Hematopoietic multipotent progenitor cell treated with erythropoietin and hydrocortisone succinate and interleukin-3 and kit ligand, for 17 days (in vitro differentiated cells): ENCODE data around the gene UBE2L5.

Source experiments
- DNase-seq: peaks from one replicate; pipeline ENCODE4 v3.0.0-alpha.2; 2015; ENCODE audit warnings: low spot score

UBE2L5 gene

DNA sequence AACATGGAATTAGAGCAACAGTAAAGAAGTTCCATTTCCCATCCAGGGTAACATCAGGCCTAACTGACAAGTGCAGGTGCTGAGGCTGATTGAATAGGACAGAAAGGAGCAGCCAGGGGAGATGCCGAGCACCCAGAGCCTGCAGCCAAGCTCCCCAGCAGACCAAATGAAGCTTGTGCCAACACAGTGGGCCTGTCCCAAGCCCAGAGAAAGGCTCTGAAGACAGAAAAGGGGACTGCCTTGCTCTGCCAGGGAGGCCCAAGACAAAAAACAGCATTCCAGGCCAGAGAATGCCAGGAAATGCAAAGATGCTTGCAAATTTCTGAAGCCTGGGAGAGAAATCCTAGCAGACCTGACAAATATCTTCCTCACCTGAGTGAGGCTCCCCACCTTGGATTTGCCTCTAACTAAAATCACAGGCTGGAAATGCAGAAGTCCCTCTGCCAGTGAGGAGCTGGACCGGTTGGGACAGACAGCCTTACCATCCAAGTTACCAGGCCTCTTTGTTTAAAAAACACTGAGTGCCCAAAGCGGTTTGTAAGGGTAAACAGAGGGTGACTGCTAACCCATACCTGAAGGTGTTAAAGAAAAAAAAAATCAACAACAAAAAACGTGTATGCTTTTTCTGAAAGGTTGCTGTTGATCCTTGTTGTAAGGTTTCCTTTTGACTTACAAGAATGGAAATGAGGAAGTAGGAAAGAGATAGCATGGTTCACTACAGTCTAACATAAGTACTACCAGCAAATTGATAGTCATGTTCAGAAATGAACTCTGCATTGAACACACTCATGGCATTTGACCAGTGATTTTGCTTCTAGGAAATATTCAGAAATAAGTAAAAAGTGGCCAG lies 55.3 kb downstream of the UBE2L5 start:
- no peak for DNase-seq
